GM18951 (cell line): ENCODE data around the gene PDE4C.

Source experiments
- POLR2A ChIP-seq: IDR thresholded peaks from 4 replicates; pipeline ENCODE4 v1.6.1; 2011; ENCODE audit warnings: mild to moderate bottlenecking; ENCODE audit not compliant: insufficient read length, insufficient read depth; ENCODE audit errors: extremely low read depth
- in situ Hi-C: fragments of 300-500 bp; cut with MboI; formaldehyde crosslinking; loops from one replicate; pipeline ENCODE4 v1.12.0; 2022; ENCODE audit warnings: low sequenced_read_pairs, mixed read lengths, inconsistent platforms; ENCODE audit not compliant: unreplicated experiment

The PDE4C gene

GRCh38 chr19:18208098-18208951, 17.9 kb downstream of the PDE4C start:
- in situ Hi-C loops: no loop called here
- no peak for TF ChIP-seq POLR2A

GRCh38 chr19:18206018-18206417, 20.2 kb downstream of the PDE4C start:
- in situ Hi-C loops: no loop called here
- no peak for TF ChIP-seq POLR2A

- no peak for TF ChIP-seq POLR2A
- in situ Hi-C loops: no loop called here
Observed at GRCh38 chr19:18205200-18205892, 20.9 kb downstream of the PDE4C start.

- in situ Hi-C loops: no loop called here
- TF ChIP-seq POLR2A: no peak
Observed at GRCh38 chr19:18204394-18205199, 21.6 kb downstream of the PDE4C start.

- in situ Hi-C loops: no loop called here
- TF ChIP-seq POLR2A: peak; percentile 53
Observed at GRCh38 chr19:18203863-18204393, 22.3 kb downstream of the PDE4C start, which contains the start of gene RAB3A. TSS of gene RAB3A (minus strand) at chr19:18204042. CDS start at chr19:18202740, 1,302 bp downstream.

- in situ Hi-C loops: no loop called here
- TF ChIP-seq POLR2A: no peak
Observed at GRCh38 chr19:18203408-18203862, 22.8 kb downstream of the PDE4C start.

- TF ChIP-seq POLR2A: no peak
- in situ Hi-C loops: no loop called here
Observed at GRCh38 chr19:18202778-18203407, 23.3 kb downstream of the PDE4C start.

GRCh38 chr19:18202397-18202777, 23.9 kb downstream of the PDE4C start:
- no peak for TF ChIP-seq POLR2A
- in situ Hi-C loops: no loop called here

GRCh38 chr19:18198374-18198773, 27.9 kb downstream of the PDE4C start:
- no peak for TF ChIP-seq POLR2A
- in situ Hi-C loops: no loop called here

- TF ChIP-seq POLR2A: no peak
- in situ Hi-C loops: no loop called here
Observed at GRCh38 chr19:18197941-18198340, 28.3 kb downstream of the PDE4C start.

GRCh38 chr19:18197306-18197705, 28.9 kb downstream of the PDE4C start:
- in situ Hi-C loops: no loop called here
- TF ChIP-seq POLR2A: no peak

GRCh38 chr19:18196511-18196845, 29.8 kb downstream of the PDE4C start:
- no peak for TF ChIP-seq POLR2A
- in situ Hi-C loops: no loop called here
